Inflammatory macrophage (primary cell): Measurements from ENCODE around the gene UNC45A.

Experiments used
- DNase-seq, 2 donors: peaks; one replicate each; pipeline ENCODE4 v3.0.0-alpha.2; 2020 to 2022

Gene UNC45A

DNA sequence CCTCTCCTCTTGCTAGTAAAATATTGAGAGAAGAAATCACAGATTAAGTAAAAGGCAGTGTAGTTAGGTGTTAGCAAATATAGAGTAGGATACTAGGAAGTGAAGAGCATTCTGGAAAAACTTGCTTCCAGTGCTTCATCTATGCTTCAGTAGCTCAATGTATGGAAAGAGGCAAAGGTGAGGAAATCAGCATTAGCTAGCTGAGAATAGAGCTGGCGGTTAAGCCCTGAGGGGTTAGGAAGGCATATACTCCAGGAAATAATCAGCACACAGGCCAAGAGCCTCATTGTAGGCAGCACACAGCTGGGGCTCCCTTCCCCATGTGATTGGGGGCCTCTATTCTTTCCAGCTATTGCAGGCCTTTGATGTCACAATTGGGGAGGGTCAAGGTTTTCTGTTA is 33.3 kb downstream of the UNC45A start:
- DNase-seq: no peak

DNA sequence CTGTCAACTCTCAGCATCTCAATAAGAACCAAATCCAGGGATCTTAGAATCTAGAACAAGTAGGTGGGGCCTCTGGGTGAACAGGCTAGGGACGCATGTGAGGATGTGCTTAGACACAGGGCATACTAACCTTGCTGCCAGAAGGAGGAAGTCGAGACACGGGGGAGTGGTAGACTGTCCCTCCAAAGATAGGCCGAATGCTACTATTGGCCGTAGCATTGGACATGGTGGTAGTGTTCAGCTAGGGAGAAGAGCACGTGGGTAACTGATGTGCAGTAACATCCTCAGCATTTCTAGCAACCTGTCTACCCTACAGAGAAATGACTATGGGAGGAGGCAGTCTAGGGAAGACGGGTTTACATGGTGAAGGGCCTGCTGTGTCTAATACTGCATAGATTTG is 35.2 kb downstream of the UNC45A start:
- no peak for DNase-seq

DNA sequence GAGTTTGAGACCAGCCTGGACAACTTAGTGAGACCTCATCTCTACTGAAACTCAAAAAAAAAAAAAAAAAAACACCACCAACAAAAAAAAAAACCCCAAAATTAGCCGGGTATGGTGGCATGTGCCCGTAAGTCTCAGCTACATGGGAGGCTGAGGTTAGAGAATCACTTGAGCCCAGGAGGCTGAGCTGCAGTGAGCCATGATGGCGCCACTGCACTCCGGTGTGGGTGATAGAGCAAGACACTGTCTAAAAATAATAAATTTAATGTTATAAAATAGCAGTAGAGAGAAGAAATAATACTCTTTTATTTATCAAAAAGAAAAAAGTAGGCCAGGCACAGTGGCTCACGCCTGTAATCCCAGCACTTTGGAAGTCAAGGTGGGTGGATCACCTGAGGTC is 37.0 kb downstream of the UNC45A start:
- DNase-seq: no peak

DNA sequence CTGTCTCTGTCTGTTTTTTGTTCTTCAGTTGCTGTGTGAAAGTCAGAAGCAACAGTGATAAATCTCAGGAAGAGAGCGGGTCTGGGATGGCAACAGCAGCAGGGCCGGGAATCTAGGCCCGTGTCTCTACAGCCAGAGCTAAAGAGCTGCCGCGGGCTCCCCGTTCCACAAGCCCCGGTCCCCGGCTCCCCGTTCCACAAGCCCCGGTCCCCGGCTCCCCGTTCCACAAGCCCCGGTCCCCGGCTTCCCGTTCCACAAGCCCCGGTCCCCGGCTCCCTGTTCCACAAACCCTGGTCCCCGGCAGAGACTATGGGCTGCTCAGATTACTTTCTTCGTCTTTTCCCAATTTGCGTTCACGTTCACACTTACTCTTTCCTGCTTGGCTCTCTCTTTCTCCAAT is 39.1 kb downstream of the UNC45A start:
- no peak for DNase-seq

DNA sequence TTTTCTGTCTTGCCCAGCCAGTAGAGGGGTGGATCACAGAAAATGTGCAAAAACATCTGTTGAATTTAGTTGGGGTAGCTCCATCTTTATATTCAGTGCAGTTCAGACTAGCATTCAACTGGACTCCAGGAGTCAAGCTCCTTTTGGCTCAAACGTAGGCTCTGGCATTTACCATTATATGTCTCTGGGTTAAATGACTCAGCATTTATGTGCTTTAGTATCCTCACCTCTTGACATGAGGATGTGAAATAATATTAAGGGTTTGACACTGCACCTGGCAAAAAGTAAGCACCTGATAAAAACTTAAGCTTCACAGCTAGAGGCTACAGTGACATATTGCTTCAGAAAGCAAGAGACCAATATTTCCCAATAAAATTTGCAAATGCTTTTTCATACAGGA is 44.5 kb downstream of the UNC45A start:
- DNase-seq: no peak

DNA sequence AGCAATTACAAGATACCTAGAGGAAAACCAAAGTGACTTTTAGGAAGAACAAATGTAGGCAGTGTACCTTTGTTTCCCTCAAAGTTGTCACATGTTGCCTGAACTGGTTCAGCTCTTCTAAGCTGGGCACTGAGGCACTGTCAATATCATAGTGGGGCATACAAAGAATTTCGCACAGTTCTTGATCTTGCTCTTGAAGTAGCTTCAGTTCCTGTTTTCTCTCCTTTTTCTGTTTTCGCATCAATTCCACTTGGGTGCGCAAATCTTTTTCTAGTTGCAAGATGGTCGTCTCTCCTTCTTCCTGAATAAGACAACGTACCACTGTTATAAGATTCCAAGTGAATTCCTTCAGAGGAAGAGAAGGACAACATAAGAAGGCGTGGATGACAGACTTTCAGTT is 46.6 kb downstream of the UNC45A start:
- DNase-seq: no peak

DNA sequence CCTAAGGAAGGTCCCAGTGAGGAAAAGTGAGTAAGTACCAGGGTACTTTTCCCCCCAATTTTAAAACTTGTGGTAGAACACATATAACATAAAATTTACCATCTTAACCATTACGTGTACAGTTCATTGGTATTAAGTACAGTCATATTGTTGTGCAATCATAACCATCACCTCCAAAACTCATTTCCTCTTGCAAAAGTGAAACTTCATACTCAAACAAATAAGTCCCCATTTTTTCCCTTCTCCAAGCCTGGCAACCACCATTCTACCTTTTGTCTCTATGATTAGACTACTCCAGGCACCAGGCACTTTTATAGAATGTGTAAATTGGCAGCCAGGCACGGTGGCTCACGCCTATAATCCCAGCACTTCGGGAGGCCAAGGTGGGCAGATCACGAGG is 47.0 kb downstream of the UNC45A start:
- peak; percentile 10 to 43 for DNase-seq

DNA sequence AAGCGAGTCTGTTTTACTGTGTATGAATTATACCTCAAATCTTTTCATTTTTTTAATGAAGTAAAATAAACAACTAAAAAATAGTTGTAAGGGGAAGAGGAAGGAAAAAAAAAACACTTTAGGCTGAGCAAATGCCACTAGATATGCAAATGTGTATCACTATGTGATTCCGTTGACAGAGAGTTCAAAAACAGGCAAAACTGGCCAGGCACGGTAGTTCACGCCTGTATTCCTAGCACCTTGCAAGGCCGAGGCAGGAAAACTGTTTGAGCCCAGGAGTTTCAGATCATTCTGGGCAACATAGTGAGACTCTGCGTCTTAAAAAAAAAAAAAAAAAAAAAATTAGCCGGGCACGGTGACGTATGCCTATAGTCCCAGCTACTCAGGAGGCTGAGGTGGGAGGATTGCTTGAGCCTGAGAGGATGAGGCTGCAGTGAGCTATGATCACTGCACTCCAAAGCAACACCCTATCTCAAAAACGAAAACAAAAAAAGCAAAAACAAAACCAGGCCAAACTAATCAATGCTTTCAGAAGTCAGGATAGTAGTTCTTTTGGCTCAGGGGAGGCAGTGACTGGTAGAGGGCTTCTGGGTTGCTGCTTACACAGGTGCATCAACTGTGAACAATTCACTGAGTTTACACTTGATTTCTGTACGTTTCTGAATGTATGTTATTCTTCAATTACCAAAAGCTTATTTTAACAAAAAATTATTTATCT is 51.9 kb downstream of the UNC45A start:
- DNase-seq: no peak

DNA sequence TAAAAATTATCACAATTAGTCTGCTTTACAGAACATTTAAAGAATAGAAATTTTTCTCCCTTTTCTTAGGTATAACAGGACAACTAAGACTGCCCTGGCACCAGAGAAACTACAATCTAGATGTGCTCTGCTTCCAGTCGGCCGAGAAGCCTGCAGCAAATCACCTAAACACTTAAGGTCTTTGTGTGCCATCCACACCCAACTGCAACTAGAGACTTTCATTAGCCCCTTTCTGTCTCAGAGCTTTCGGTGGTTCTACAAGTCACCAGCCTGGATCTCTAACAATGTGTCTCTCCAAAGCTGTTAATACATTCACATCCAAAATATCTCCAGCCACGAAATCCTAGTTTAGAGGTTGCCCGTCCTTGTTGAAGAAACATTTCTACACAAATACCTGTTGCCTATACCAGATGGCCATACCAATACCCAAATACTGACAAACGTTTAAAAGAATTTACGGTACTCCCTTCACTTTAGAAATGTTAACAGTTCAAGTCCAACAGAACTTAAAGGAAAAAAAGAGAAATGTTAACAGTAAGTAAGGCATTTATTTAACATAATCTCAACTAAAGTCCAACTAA is 52.6 kb downstream of the UNC45A start:
- DNase-seq: no peak

DNA sequence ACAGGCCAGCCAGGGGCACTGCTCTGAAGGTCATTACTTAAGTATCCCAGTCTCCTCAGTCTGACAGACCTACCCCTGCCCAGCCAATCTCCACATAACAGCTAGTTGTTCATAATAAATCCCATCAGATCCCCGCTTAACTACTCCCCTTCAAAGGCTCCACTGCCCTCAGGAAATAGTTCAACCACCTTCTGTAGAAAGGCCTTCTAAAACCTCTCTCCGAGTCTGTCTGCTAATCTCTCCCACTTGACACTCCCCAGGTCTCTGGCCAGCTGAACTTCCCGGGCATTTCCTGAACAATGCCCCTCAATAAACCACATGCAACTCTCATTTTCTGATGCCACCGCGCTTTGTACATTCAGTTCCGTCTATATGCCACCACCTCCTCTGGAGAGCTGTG is 53.2 kb downstream of the UNC45A start:
- no peak for DNase-seq

DNA sequence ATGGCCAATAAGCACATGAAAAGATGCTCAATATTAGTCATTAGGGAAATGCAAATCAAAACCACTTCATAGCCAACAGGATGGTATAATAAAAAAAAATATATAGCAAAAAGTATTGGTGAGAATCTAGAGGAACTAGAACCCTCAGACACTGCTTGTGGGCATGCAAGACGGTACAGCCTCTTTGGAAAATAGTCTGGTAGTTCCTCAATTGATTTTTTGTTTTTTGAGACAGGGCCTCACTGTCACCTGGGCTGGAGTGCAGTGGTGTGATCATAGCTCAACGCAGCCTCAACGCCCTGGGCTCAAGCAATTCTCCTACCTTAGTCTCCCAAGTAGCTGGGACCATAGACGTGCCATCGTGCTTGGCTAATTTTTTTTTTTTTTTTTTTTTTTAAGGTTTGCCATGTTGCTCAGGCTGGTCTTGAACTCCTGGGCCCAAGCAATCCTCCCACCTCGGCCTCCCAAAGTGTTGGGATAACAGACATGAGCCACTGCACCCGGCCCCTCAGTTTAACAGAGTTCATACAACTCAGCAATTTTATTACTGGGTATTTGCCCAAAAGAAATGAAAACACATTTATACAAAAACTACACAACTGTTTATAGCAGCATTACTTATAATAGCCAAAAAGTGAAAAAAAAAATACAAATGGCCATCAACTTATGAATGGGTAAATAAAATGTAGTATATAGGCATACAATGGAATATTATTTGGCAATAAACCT is 54.1 kb downstream of the UNC45A start:
- peak in 1 of 2 donors; percentile 9 for DNase-seq

DNA sequence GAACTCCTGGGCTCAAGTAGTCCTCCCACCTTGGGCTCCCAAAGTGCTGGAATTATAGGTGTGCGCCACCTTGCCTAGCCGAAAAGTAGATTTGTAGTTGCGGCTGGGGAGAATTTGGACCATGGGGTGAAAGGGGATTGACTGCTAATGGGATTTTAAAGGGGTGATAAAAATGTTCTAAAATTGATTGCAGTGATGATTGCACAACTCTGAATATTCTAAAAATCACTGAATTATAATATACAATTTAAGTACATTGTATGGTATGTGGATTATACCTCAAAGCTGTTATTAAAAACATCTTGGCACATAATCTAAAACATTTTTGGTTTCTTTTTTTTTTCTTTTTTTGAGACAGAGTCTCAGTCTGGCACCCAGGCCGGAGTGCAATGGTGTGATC is 55.4 kb downstream of the UNC45A start:
- no peak for DNase-seq

DNA sequence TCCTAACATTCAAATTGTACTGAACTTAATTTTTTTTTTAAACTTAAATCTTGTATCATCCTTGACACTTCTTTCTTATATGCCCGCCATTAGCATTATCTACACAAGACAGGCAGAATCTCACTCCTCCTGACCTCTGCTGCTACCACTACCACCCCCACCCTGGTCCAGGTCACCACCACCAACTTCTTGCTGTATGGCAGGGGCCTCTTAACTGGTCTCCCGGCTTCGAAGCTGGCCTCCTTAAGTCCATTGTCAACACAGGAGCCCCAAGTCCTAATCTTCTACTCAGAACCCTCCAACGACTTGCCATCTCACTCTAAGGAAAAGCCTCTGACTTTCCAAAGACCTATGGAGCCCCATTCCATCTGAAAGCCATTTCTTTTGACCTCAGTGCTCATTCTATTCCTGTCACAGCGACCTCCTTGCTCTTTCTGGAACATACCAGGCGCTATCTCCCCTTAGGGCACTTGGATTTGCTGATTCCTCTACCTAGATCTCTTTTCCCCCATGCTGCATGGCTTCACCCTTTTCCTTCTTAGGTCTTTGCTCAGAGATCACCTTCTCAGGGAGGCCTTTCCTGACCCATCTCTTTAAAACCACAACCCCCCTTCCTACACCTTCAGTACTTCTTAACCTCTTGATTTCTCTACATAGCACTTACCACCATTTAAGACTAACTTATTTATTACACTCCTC is 56.7 kb downstream of the UNC45A start:
- no peak for DNase-seq

DNA sequence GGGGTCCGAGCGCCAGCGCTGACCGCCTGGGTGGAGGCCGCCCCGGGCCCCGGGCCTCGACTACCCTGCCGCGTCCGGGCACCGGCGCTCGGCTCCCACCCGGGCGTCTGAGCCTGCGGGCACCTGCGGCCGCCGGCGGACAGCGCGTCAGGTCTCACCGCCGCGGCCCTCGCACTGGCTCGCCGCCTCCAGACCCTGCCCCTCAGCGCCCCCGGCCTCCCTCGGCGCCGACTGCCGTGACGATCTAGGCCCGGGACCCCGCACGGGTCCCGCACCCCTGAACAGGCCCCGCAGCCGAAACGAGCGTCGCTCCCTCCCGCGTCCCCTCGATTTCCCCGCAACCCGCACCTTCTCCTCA is 59.0 kb downstream of the UNC45A start:
- no peak for DNase-seq

DNA sequence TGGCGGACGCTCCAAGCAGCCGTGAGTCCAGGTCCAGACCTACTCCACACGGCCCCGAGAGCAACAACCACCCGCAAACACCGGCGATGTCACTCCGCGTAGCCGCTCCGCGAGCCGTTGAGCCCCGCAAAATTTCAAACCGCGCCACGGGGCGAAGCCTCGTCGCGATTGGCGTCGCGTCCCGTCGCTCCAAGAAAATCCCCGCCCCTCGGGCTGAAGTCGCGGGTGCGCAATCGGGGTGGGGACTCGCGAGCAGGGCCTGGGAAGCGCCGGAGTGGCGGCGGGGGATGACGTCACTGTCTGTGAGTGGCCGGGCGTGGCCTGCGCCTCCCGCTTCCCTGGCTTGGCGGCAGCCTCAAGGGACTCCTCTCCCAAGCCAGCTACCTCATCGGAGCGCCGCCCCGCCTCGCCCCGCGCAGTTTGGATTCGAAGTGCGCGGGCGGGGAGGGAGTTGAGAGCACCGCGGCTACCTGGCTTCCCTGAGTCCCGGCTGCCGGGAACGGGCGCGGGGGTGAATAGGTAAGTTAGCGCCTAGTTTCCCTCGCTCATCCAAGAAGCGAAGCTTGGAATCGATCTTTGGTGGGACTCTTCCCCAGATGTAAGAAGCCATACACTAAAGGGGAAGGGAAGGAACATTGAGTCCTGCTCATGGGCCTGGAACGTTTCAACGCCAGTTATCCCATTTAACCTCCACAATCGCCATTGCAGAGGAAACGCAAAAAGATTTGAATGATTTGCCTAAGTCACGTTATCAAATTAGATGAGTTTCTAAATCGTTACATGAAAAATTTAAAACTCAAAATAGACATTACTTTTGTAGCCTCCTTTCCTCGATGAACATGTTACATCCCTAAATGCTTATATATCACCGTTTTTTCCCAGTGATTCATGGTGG is 59.6 kb downstream of the UNC45A start, which contains the start of gene PRC1:
PRC1 (minus strand) TSS at position 119 of the 895 bp plus-strand sequence; CDS start at position 1, 118 bp downstream.
- DNase-seq: peak; percentile 98 to 99

DNA sequence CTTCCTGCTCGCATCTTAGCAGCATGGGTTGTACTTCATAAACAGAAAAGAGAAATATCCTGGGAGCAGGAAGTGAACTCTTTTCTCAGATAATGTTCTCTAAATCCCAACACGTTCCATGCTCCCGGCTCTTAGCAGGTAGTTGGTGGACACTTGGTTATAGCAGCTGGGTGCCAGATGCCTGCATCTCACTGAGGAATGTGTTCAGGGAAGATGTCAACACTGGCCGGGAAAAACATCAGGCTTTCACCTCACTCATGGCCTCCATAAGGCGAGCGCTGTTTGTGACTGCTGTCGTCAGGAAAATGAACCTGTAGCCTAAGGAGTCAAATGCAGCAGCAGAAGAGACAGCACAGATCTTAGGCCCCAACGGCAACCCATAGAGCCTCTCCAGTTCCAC is 63.7 kb downstream of the UNC45A start:
- DNase-seq: no peak

DNA sequence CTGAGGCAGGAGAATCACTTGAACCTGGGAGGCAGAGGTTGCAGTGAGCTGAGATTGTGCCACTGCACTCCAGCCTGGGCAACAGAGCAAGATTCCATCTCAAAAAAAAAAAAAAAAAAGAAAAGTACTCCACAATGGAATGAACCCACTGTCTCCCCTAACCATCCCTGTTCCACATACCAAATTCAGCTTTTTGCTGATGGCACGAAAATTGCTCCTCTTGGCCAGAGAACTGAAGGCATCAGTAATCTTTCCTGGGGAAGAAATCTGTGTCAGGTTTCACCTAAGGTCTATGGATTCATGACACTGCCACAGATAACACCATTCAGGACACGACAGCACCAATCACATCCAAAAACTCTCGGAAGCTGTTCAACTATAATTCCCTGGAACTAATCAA is 66.1 kb downstream of the UNC45A start:
- DNase-seq: no peak
